GM12874 (cell line): ENCODE results near the gene ARPC1B.

Source experiments
- CTCF ChIP-seq: IDR thresholded peaks from 2 replicates; pipeline ENCODE4 v1.5.1; 2011; ENCODE audit warnings: low read depth, mild to moderate bottlenecking, control low read depth, low read length, moderate library complexity; ENCODE audit not compliant: insufficient read depth

Gene ARPC1B

GRCh38 chr7:99374111-99375064 is at the start of gene ARPC1B:
Gene ARPC1B (plus strand): TSS chr7:99374730. CDS start chr7:99385715, 10,985 bp downstream.
- no peak for TF ChIP-seq CTCF

DNA sequence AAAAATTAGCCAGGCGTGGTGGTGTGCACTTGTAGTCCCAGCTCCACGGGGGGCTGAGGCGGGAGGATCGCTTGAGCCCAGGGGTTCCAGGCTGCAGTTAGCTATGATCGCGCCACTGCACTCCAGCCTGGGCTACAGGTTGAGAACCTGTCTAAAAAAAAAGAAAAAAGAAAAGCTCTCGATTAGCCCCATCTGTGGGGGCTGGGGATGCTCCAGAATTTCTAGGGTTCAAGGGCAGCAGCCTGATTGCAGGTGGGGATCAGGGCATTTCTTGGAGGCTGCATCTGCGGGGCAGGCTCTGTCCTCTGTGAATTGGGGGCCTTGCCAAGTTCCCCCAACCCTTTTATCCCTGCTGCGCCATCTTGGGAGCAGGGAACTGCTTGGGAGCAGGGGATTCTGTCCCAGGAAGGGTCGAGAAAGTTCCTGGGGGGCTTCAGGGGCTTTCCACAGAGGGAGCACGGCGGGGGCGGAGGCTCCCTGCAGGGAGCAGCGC is 49.5 kb upstream of the ARPC1B start:
- no peak for TF ChIP-seq CTCF

DNA sequence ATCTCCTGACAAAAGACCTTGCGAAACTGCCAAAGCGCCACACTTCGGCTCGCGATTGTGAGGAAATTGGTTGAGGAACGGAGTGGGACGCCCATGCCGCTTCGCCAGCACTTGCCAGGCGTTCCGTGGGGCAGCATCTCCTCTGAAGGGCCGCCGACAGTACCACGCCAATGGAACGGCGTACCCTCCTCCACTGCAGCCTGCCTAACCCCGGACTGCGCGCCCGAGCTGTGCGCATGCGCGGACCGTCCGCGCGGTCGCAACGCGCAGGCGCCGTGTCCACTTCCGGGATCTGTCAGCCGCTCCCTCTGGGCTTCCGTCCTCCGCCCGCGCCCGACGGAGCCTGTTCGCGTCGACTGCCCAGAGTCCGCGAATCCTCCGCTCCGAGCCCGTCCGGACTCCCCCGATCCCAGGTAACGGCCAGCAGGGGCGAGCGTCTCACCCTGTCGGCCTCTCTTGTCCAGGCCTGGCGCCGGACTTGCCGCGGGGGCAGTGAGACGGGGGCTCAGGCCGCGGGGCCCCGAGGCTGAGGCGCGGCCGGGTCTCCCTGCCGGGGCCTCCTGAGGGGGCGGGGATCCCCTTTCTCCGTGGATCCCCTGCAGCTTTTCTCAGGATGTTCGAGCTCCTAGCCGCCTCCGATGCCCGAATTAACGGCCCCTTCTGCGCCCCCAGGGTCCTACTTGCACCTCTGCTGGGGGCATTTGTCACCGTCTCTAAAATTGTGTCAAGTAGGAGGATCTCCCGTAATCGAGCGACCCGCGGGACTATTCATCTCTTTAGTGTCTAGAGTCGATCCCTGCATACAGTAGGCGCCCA is 48.7 kb upstream of the ARPC1B start, which contains the start of gene ARPC1A:
Gene ARPC1A, plus strand, starts transcription at position 307 of the 816 bp plus-strand sequence. CDS start 7,456 bp downstream, outside the sequence.
- no peak for TF ChIP-seq CTCF

DNA sequence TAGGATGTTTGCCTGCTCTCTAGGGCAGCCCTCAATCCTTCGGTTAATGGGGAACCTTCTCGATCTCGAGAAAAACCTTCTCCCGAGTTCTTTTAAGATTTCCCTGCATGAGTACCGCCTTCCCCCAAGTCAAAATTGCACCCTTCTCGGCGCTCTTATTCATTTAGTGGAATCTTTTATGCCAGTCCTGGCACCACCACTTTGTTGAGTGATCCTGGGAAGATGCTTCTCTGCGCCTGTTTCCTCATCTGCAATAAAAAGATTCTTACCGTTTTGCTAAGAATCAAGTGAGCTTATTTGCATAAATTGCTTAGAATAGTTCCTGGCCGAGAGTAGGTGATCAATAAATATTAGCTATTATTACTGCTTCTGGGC is 48.1 kb upstream of the ARPC1B start:
- no peak for TF ChIP-seq CTCF

DNA sequence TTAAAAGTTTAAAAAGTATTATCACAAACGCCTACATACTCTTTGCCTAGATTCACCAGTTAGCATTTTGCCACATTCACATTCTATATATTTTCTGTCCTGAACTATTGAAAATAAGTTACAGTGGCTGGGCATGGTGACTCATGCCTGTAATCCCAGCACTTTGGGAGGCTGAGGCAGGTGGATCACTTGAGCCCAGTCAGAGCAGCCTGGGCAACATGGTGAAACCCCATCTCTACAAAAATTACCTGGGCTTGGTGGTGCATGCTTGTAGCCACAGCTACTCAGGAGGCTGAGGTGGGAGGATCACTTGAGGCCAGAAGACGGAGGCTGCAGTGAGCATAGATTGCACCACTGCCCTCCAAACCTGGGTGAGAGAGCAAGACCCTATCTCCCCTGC is 43.5 kb upstream of the ARPC1B start:
- TF ChIP-seq CTCF, result no peak

- TF ChIP-seq CTCF, result no peak
Observed at GRCh38 chr7:99339595-99339994, 34.9 kb upstream of the ARPC1B start.

GRCh38 chr7:99340659-99341058 is 33.9 kb upstream of the ARPC1B start:
- TF ChIP-seq CTCF, result no peak
